ENCODE measurements around the gene OLFML2B. TPM values are rescaled to one million over a fixed set of nuclear protein-coding genes. Genes with fewer than 3 reads are reported as not detected.
"Not testable (repeated sequence)": the region's sequence is repeated elsewhere in the genome, so short reads cannot be mapped to it uniquely, and the experiment has no call there.

The OLFML2B gene
- total and polyA plus RNA-seq, 12 donors = 0.73 to 23.4 (median 1.5) TPM

- intact Hi-C loops (cut with DNase I) = loop anchor here in 2 of 10 donors (5.0 to 10.0 kb wide), 2 partner anchors 65 to 207 kb away; no protein-coding TSS in a partner anchor
- Histone ChIP-seq H3K4me3 (peak overlapping the region; percentile 44 to 73 (median 66)), H3K36me3 (peaks cover 0 to 5% (median 0%) of the 10 kb centered on the region in 9 donors), H3K27me3 (peaks cover 0 to 69% (median 5%) of the 10 kb centered on the region in 7 donors), H3K9me3 (peaks cover 0 to 7% (median 0%) of the 10 kb centered on the region in 11 donors), H3K4me1 (peaks cover 0 to 38% (median 15%) of the 10 kb centered on the region in 9 donors), H3K27ac (peak overlapping the region in 5 of 10 donors; percentile 58 to 85 (median 68))
- ATAC-seq = peak in 2 of 8 donors; percentile 7 to 42
- 1 to 2% methylated on average over 29 of the region's 29 CpGs for WGBS, 2 donors
- DNase-seq = no peak
- TF ChIP-seq CTCF (IDR thresholded peaks at IDR 0.05) = no peak
Observed at GRCh38 chr1:162070094-162070748, 46.6 kb upstream of the OLFML2B start.

GRCh38 chr1:162069334-162070093, 45.8 kb upstream of the OLFML2B start, which contains the start of gene NOS1AP:
Gene NOS1AP, plus strand, starts transcription at chr1:162069691. Its CDS starts 487 bp downstream, at chr1:162070178.
- peak within 1 kb of the TSS; percentile 44 to 73 (median 66) for H3K4me3 ChIP-seq
- ATAC-seq (peak; percentile 95 to 99 (median 96)), DNase-seq (peak; percentile 69 to 84)
- H3K27me3 ChIP-seq = peaks cover 0 to 76% (median 5%) of the 10 kb centered on the region in 7 donors
- H3K4me1 ChIP-seq = peaks cover 0 to 38% (median 15%) of the 10 kb centered on the region in 9 donors
- WGBS, 2 donors = 0 to 1% methylated on average over 63 to 95 of the region's 95 CpGs
- H3K36me3 ChIP-seq = peaks cover 0 to 2% (median 0%) of the 10 kb centered on the region in 9 donors
- TF ChIP-seq CTCF (IDR thresholded peaks at IDR 0.05) = peak in 1 of 9 donors; percentile 12
- H3K9me3 ChIP-seq = peaks cover 0 to 4% (median 0%) of the 10 kb centered on the region in 11 donors
- intact Hi-C loops (cut with DNase I) = loop anchor here in 2 of 10 donors (5.0 to 10.0 kb wide), 2 partner anchors 65 to 208 kb away; no protein-coding TSS in a partner anchor
- peak within 1 kb of the TSS in 8 of 10 donors; percentile 57 to 85 (median 66) for H3K27ac ChIP-seq

GRCh38 chr1:162068301-162068700, 44.6 kb upstream of the OLFML2B start:
- peaks cover 0 to 79% (median 5%) of the 10 kb centered on the region in 7 donors for H3K27me3 ChIP-seq
- no peak for ATAC-seq
- DNase-seq = no peak
- H3K36me3 ChIP-seq = no peaks in the 10 kb centered on the region
- intact Hi-C loops (cut with DNase I) = no loop called here
- H3K27ac ChIP-seq = no peak overlapping the region
- 95 to 98% methylated on average over 4 of the region's 4 CpGs for WGBS, 2 donors
- H3K4me3 ChIP-seq = no peak overlapping the region
- no peak for TF ChIP-seq CTCF (IDR thresholded peaks at IDR 0.05)
- peaks cover 0 to 47% (median 17%) of the 10 kb centered on the region in 9 donors for H3K4me1 ChIP-seq
- H3K9me3 ChIP-seq = no peaks in the 10 kb centered on the region

GRCh38 chr1:162067466-162067865, 43.8 kb upstream of the OLFML2B start:
- intact Hi-C loops (cut with DNase I) = no loop called here
- DNase-seq (no peak), ATAC-seq (no peak)
- no peak for TF ChIP-seq CTCF (IDR thresholded peaks at IDR 0.05)
- Histone ChIP-seq H3K4me3 (no peak overlapping the region), H3K4me1 (peaks cover 0 to 54% (median 21%) of the 10 kb centered on the region in 9 donors), H3K27ac (peak overlapping the region in 2 of 10 donors; percentile 8 to 23), H3K36me3 (no peaks in the 10 kb centered on the region), H3K27me3 (peaks cover 0 to 76% (median 5%) of the 10 kb centered on the region in 7 donors), H3K9me3 (no peaks in the 10 kb centered on the region)
- WGBS, 2 donors = 25 to 56% methylated on average over 1 of the region's 1 CpG

- ATAC-seq = not testable (repeated sequence)
- 88 to 92% methylated on average over 4 of the region's 4 CpGs for WGBS, 2 donors
Observed at GRCh38 chr1:162066836-162067235, 43.2 kb upstream of the OLFML2B start.

More at GRCh38 chr1:162066836-162067235, 43.2 kb upstream of the OLFML2B start:
- peaks cover 0 to 70% (median 5%) of the 10 kb centered on the region in 7 donors for H3K27me3 ChIP-seq
- H3K9me3 ChIP-seq; H3K4me3 ChIP-seq; DNase-seq; H3K27ac ChIP-seq; intact Hi-C loops (cut with DNase I); H3K36me3 ChIP-seq: not testable (repeated sequence)
- peaks cover 0 to 54% (median 23%) of the 10 kb centered on the region in 9 donors for H3K4me1 ChIP-seq

All from heart right ventricle (tissue), 16 donors.